ENCODE measurements around the gene FAF1.
"Not testable (repeated sequence)": the region's sequence is repeated elsewhere in the genome, so short reads cannot be mapped to it uniquely, and the experiment has no call there.

Gene FAF1

DNA sequence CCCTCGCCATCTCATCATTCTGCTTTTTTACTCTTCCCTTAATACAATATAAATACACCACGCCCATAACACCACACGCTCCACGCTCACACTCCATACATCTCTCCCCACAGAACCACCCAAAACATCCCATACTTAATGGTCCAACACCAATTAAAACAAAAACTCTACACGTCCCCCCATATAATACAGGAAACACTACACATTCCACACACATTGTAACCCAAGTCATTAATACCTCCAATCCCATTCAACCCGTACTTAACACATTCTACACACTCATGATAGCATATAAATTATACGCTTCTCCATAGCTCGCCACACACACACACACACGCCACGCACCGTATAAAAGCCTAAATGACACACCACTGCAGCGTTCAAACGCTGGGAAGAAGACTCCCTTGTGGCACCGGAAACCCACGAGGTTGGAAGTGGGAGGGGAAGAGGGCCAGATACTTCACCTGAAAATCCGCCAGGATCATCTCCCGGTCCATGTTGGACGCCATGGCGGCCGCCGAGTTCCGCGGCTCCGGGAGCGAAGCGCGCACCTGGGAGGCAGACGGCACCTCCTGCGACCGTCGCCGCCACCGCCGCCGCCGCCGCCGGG, 659 bp downstream of the FAF1 start:
- ATAC-seq, result peak; percentile 4 to 19

DNA sequence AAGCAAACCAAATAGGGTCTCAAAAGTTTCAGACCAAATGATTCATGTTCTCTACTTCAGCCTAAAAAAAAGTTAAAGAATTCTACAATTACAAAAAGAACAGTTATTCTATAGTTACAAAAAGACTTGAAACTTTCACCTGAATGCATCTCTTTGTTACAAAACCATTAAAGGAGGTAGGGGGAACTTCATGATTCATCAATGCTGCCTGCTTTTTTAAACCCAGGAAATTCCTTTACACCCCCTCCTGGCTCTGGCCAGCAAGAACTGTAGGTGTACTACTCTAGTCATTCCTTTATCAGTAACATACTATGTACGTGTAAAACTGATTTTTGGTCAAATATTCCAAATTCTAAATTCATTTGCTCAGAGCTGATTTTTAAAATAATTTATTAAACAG, 5.0 kb downstream of the FAF1 start:
- ATAC-seq, result no peak

DNA sequence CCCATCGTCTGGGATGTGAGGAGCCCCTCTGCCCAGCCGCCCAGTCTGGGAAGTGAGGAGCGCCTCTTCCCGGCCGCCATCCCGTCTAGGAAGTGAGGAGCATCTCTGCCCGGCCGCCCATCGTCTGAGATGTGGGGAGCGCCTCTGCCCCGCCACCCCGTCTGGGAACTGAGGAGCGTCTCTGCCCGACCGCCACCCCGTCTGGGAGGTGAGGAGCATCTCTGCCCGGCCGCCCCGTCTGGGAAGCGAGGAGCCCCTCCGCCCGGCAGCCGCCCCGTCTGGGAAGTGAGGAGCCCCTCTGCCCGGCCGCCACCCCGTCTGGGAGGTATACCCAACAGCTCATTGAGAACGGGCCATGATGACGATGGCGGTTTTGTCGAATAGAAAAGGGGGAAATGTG, 7.5 kb downstream of the FAF1 start:
- not testable (repeated sequence) for ATAC-seq

DNA sequence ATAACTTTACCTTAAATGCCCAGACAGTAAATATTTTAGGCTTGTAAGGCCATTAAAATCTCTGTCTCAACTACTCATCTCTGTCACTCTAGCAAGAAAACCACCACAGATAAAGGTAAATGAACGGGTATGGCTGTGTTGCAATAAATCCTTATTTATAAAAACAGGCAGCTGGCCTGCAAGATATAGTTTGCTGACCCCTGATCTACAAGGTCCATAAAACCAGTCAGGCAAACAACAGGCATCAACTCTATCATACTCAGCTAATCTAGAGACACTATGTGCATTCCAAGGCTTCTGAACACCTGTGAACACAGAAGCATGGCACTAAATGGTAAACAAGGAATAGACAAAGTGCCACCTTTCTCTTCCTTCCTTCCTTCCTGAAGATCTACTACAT, 9.7 kb downstream of the FAF1 start:
- ATAC-seq, result no peak

DNA sequence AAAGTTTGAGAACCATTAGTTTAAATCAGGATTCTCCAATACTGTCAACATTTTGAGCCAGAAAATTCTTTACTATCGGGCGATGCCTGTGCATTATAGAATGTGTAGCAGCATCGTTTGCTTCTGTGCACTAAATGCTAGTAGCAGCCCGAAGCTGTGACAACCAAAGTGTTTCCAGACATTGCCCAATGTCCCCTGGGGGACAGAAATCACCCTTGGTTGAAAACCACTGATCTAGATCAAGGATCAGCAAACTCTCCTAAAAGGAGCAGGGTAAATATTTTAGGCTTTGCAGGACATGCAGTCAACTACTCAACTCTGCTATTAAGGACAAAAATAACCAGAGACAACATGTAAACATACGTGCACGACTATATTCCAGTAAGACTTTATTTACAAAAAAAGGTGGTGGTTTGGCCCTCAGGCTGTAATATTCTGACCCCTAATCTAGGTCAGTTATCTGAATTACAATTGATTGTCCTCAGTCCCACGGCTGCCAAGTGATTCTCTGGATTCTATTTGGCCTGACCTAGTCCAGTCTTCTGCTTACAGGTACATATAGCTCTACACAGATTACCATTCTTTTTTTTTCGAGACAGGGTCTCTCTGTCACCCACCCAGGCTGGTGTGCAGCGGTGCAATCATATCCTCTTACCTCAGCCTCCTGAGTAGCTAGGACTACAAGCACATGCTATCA, 10.6 kb downstream of the FAF1 start:
- no peak for ATAC-seq

DNA sequence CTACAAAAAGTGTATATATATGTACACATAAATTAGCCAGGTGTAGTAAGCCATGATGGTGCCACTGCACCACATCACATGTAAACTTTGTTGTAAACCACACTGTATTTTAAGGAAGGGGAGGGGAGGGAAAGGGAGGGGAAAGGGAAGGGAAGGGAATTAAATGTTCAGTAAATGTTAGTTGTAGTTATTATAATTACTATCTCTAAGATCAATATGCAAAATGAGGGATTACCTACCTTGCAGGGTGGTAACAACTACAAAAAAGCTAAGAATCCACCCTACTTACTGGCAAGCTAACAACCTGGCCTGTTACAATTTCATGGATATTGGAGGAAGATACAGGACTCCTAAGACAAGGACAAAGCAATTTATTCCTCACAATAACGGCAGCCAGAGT, 17.7 kb downstream of the FAF1 start:
- ATAC-seq, result no peak

DNA sequence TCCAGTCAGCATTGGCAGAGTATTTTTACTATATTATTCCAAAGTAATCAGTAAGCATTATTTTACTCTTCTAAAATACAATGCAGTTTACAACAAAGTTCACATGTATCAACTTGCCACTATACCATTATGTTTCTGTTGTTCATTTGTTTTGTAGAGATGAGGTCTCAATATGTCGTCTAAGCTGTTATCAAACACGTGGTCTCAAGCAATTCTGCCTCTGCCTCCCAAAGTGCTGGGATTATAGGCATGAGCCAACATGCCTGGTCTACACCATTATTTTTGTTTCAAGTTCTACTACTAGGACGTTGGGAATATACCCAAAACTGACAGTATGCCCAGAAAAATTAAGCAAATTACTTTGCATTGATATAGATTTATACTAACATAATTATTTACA, 19.8 kb downstream of the FAF1 start:
- ATAC-seq, result no peak

DNA sequence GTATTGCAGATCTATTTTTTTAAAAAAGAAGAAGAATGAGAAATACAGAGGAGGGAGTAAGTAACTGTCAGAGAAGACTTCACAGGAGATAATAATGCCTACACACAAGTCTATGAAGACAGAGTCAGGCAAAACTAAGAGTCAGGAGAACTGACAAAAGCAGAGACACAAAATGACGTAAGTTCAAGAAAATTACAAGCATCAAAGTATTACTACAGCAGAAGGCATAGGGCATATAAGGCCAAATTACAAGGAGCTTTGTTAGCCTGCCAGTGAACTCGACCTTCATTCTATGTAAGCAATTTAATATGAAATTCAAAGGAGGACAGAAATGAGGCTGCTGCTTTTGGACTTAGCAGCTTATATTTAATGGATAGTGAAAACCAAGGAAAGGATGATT, 23.7 kb downstream of the FAF1 start:
- no peak for ATAC-seq

DNA sequence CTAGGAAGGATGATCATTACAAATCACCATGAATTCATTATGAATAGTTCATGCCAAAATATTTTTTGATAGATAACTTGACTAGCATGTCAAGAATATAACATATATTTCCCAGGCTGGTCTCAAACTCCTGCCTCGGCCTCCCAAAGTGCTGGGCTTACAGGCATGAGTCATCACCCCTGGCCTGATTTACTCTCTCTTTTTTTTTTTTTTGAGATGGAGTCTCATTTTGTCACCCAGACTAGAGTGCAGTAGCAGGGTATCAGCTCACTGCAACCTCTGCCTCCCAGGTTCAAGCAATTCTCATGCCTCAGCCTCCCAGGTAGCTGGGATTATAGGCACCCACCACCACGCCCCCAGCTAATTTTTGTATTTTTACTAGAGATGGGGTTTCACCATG, 24.8 kb downstream of the FAF1 start:
- not testable (repeated sequence) for ATAC-seq

DNA sequence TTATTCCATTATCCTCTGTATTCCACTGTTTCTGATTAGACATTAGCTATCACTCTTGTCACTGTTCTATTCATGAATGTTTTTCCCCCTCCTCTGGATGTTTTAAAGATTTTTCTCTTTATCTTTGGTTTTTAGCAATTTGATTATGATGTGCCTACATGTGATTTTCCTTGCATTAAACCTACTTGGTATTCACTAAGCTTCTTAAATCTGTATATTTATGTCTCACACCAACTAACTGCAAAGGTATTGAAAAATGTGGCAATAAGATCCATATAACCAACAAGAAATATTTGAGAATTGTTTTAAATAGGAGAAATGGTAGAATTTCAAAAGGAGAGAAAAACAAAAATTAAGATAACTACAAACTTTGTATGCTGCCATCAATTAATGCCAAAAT, 25.2 kb downstream of the FAF1 start:
- no peak for ATAC-seq

DNA sequence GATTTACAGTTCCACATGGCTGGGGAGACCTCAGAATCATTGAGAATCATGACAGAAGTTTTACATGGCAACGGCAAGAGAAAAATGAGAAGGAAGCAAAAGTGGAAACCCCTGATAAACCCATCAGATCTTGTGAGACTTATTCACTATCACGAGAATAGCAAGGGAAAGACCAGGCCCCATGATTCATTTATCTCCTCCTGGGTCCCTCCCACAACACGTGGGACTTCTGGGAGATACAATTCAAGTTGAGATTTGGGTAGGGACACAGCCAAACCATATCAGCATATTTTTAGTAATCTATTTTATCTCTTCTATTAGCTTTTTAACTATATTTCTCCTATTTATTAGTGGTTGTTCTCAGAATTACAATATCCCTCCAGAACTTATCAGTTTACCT, 26.3 kb downstream of the FAF1 start:
- not testable (repeated sequence) for ATAC-seq

DNA sequence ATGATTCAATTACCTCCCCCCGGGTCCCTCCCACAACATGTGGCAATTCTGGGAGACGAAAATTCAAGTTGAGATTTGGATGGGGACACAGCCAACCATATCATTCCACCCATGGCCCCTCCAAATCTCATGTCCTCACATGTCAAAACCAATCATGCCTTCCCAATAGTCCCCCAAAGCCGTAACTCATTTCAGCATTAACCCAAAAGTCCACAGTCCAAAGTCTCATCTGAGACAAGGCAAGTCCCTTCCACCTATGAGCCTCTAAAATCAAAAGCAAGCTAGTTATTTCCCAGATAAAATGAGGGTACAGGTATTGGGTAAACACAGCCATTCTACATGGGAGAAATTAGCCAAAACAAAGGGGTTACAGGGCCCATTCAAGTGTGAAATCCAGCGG, 28.0 kb downstream of the FAF1 start:
- ATAC-seq, result not testable (repeated sequence)

DNA sequence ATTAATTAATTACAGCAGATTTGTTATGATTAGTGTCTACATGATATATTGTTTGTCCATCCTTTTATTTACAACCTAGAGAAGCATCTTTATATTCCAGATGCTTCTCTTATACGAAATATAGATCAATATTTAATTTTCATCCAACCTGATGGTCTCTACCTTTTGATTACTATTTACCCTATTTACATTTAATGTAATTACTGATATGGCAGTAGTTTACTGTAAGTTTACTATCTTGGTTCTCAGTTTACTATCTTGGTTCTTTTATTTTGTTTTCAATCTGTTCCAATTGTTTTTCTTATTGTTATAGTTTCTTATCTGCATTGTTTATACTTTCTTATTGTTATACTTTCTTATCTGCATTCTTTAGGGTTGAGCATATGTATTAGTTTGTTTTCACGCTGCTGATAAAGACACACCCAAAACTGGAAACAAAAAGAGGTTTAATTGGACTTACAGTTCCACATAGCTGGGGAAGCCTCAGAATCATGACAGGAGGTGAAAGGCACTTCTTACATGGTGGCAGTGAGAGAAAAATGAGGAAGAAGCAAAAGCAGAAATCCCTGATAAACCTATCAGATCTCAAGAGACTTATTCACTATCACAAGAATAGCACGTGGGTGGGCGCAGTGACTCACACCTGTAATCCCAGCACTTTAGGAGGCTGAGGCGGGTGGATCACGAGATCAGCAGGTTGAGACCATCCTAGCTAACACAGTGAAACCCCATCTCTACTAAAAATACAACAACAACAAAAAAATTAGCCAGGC, 28.9 kb downstream of the FAF1 start:
- ATAC-seq, result no peak

DNA sequence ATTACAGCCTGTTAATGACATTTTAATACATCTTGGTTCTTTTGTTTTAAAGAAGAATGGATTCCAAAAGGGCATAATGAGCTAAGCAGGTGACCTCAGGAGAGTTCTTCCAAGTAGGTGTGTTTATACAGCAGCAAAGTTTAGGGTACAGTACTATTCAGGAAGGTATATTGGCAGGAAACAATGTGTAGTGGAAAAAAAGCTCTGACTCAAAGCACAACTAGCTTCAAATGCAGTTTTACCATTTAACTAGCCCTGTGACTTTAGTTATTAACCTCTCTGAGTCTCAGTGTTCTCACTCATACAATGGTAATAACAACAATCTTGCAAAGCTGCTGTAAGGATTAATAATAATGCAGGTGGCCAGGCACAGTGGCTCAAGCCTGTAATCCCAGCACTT, 29.9 kb downstream of the FAF1 start:
- ATAC-seq, result no peak

DNA sequence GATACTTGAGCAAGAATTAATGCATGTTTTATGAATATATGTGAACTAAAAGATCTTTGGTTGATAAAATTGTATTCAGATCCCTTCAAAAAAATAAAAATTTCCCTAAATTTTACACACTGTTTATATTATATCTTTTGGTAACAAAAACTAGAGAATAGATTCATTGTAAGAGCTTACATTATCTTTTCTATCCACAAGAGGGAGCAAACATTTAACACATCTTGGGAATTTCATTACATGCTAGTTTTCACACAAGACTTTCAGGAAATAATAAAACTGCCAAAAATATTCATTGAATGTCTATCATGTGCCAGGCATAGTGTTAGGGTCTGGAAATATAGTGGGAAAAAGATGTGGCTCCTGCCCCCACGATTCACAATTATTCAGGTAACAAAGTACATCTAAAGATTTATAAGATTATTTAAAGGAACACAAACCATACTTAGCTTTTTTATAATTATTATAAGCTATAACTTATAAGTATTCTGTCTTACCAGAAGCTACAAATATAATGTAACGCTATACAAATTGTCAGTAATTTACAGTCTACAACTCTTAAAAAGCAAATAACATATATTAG, 30.6 kb downstream of the FAF1 start:
- ATAC-seq, result no peak

DNA sequence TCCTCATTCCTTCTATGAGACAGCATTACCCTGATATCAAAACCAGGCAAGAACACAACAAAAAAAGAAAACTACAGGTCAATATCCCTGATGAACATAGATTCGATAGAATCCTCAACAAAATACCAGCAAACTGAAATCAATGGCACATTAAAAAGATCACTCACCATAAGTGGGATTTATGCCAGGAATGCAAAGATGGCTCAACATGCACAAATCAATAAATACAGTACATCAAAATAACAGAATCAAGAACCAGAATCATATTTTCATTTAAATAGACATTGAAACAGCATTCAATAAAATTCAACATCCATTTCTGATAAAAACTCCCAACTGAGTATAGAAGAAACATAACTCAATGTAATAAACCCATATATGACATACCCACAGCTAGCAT, 36.5 kb downstream of the FAF1 start:
- no peak for ATAC-seq

DNA sequence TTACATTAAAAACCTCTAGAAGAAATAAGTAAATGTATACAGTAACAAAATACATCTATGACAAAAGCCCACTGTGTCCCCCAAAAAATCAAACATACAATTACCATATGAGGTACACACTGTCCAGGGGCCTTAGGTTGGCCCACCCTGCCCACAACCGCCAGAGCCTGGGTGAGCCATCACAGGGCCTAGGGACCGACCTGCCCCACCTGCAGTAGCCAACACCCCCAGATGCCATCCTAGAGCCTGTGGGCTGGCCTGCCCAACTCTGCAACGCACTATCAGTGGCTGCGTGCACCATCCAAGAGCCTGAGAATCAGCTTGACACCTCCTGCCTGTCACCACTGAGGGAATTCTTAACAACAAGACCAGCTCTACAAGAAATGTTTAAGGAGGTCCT, 39.0 kb downstream of the FAF1 start:
- no peak for ATAC-seq

DNA sequence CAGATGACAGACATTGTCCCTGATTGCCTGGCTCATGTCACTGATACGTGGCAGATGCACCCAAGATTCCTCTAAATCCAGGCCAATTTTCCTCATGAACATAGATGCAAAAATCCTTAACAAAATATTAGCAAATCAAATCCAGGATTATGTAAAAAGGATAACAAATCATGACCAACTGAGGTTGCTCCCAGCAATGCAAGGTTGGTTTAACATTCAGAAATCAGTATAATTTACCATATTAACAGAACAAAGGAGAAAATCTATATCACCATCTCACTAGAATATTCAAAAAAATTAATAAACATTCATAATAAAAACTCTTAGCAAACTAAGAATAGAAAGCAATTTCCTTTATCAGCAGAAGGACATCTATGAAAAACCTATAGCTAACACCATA, 39.7 kb downstream of the FAF1 start:
- no peak for ATAC-seq

DNA sequence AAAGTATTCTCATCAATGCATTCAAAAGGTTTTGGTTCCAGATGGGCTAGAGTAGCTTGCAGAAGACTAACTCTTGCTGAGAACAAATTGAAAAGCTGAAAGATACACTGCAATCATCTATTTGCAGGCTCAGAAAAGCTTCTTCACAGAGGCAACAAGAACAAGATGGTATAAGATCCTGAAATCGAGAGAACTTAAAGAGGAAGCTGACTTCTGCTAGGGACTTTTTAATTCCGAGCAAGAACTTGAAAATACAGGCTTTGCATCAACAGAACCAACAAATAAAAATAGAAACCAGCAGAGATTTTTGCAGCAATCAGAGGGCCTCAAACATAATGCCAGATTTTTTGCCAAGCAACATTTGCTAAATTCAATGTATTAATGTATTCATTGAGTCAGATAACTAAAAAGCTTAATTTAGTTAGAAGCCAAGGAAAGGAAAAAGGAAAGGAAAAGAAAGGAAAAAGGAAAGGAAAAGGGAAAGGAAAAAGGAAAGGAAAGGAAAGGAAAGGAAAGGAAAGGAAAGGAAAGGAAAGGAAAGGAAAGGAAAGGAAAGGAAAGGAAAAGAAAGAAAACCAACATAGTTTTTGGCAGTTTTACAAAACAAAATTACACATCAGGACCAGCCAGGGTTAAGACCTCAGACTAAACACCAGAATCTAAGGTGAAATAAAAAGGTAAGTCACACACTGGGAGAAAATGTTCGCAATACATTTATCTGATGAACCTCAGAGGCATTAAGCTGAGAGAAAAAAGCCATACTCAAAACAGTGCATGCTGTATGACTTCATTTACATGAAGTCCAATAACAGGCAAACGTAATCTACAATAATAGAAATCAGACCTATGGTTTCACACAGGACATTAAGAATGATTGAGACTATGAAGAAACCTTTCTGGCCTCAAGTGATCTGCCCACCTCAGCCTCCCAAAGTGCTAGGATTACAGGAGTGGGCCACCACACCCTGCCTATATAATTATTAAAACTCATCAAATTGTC, 42.6 kb downstream of the FAF1 start:
- no peak for ATAC-seq

DNA sequence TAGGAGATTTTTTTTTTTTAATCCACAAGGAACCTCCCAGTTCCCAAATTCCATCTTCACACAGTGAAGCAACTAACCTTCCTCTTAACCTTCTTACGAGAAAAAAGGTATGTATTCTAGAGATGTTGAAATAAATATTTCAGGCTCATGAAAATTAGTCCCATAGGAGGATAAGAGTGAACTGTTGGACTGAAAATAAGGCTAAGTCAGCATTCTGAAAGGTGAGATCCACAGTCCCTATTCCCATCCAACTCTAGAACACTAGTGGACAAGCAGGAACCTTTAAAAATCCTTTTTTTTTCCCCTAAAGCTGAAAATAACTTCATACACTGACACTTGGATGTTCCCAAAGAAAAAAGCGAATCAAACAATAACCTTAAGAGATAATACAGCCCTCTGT, 44.4 kb downstream of the FAF1 start:
- ATAC-seq, result no peak

DNA sequence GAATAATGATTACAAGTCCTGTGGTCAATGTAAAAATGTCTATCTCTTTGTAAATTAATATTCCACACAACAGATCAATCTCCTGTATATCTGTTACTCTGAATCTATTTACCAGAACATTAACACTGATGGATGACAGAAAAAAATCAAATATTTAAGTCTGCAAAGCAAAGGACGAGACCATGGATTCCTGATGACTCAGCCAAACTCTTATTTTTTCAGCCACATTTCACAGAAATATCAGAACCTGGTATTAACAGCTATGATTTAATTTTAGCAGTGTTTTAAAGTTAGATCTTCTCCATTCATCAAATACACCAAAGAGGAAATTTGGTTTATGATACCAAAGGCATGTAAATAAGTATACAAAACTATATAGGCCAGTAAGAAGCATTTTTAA, 46.1 kb downstream of the FAF1 start:
- ATAC-seq, result no peak

DNA sequence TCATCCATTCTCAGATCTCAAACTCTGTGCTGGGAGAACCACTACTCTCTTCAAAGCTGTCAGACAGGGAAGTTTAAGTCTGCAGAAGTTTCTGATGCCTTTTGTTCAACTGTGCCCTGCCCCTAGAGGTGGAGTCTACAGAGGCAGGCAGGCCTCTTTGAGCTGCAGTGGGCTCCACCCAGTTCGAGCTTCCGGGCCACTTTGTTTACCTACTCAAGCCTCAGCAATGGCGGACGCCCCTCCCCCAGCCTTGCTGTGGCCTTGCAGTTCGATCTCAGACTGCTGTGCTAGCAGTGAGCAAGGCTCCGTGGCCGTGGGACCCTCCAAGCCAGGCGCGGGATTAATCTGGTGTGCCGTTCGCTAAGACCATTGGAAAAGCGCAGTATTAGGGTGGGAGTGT, 49.7 kb downstream of the FAF1 start:
- ATAC-seq, result not testable (repeated sequence)

DNA sequence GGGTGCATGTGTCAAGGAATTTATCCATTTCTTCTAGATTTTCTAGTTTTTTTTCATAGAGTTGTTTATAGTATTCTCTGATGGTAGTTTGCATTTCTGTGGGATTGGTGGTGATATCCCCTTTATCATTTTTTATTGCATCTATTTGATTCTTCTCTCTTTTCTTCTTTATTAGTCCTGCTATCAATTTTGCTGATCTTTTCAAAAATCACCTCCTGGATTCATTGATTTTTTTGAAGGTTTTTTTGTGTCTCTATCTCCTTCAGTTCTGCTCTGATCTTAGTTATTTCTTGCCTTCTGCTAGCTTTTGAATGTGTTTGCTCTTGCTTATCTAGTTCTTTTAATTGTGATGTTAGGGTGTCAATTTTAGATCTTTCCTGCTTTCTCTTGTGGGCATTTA, 52.5 kb downstream of the FAF1 start:
- ATAC-seq, result not testable (repeated sequence)
